Progenitor cell of endocrine pancreas (in vitro differentiated cells): ENCODE measurements around the gene SLC31A2. TPM values are rescaled to one million over a fixed set of nuclear protein-coding genes. Genes with fewer than 3 reads are reported as not detected.
"Not testable (repeated sequence)": the region's sequence is repeated elsewhere in the genome, so short reads cannot be mapped to it uniquely, and the experiment has no call there.

Experiments used
- DNase-seq: peaks from one replicate; pipeline ENCODE4 v3.0.0; 2021; ENCODE audit warnings: low spot score; ENCODE audit not compliant: unreplicated experiment
- H3K27ac Mint-ChIP-seq: 2 replicates; pipeline ENCODE4 v1.8.0; 2021; ENCODE audit warnings: mild to moderate bottlenecking, moderate library complexity, mixed read lengths
- H3K27me3 Mint-ChIP-seq: 2 replicates; pipeline ENCODE4 v1.8.0; 2021; ENCODE audit warnings: mixed read lengths
- H3K36me3 Mint-ChIP-seq: 2 replicates; pipeline ENCODE4 v1.8.0; 2022; ENCODE audit warnings: mixed read lengths; ENCODE audit not compliant: insufficient read depth
- H3K4me1 Mint-ChIP-seq: 2 replicates; pipeline ENCODE4 v1.8.0; 2021; ENCODE audit warnings: low read depth, mixed read lengths
- H3K4me3 Mint-ChIP-seq: 2 replicates; pipeline ENCODE4 v1.8.0; 2021; ENCODE audit warnings: low read depth, mild to moderate bottlenecking, moderate library complexity, mixed read lengths
- H3K9me3 Mint-ChIP-seq: 2 replicates; pipeline ENCODE4 v1.8.0; 2021; ENCODE audit warnings: low read depth, mixed read lengths
- CTCF ChIP-seq: fragments of 200-600 bp; sonication (generic); IDR thresholded peaks from one replicate; pipeline ENCODE4 v1.5.0; 2021; ENCODE audit warnings: antibody characterized with exemption, mild to moderate bottlenecking; ENCODE audit not compliant: unreplicated experiment
- total RNA-seq: library from RNA; stranded (reverse); gene quantifications from 2 replicates; pipeline ENCODE4 v1.2.1, GENCODE V29; 2021

SLC31A2 gene
- total RNA-seq, 1 donor from 2014 or later = 3.3 TPM

- Mint-ChIP-seq H3K4me3 (no peak overlapping the region), H3K4me1 (no peaks in the 10 kb centered on the region), H3K27ac (no peak overlapping the region), H3K27me3 (peaks cover 23% of the 10 kb centered on the region), H3K9me3 (peaks cover 5% of the 10 kb centered on the region), H3K36me3 (no peaks in the 10 kb centered on the region)
- DNase-seq = no peak
- TF ChIP-seq CTCF = no peak
These were observed 11.5 kb upstream of the SLC31A2 start for GRCh38 chr9:113139225-113139829.

DNA sequence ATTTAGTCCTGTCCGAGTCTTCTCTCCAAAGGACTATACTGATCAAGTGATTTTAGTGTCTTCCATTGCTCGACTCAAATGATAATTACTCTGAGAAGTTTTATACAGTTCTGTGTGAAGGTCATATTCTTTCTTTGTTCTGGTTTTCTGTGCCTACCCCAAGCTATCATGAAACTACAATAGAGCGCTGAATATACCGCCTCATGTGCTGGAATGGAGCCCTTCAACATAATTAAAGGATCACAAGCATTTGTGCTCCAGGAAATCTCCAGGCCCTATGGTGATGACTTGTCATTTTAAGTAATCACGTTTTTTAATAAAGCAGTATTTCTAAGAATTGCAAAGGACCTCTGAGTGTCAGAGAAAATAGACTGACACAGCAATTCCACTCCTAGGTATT, 10.9 kb upstream of the SLC31A2 start:
- H3K9me3 Mint-ChIP-seq = peaks cover 5% of the 10 kb centered on the region
- H3K4me3 Mint-ChIP-seq = no peak overlapping the region
- H3K4me1 Mint-ChIP-seq = no peaks in the 10 kb centered on the region
- peaks cover 28% of the 10 kb centered on the region for H3K27me3 Mint-ChIP-seq
- H3K36me3 Mint-ChIP-seq = no peaks in the 10 kb centered on the region
- no peak overlapping the region for H3K27ac Mint-ChIP-seq
- no peak for DNase-seq
- no peak for TF ChIP-seq CTCF

- DNase-seq, H3K9me3 Mint-ChIP-seq: not testable (repeated sequence)
- peaks cover 28% of the 10 kb centered on the region for H3K27me3 Mint-ChIP-seq
These were observed 9.9 kb upstream of the SLC31A2 start for GRCh38 chr9:113140896-113141295.

DNA sequence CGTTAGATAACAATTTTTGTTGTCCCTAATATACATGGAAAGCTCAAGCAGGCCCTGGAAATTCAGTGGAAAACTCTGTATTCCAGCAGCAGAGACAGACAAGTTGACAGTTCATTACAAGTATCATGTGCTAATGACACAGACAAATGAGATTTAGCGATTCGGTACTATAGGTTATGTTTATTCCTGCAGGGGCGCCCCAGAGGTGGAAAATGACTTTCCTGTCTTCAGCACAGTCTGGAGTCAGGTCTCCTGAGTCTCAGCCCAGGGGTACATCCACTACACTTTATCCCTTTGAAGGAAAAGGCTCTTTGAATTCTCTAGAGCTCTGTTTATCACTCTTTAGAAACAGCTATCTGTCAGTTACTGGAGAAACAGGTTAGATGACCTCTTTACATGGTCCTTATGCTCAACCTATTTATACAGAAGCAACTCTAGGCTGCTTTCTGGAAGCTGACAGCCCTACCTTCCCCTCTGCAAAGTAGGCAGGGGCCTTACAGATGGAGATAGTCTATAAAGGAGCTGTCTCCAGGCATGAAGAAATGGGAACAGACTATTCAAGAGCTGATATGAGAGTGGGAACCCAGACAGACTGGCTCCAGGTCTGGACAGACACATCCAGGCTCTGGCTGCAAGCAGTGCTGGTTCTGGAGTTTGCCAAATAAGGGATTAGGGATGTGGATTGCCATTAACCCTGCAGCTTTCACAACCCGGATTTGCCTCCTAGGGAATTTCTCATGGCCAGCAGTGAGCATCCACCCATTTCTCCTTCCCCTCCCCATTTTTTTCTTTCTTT, 7.2 kb upstream of the SLC31A2 start:
- peaks cover 5% of the 10 kb centered on the region for H3K9me3 Mint-ChIP-seq

More at GRCh38 chr9:113140896-113141295, 9.9 kb upstream of the SLC31A2 start:
- H3K4me3 Mint-ChIP-seq, H3K27ac Mint-ChIP-seq, H3K4me1 Mint-ChIP-seq, H3K36me3 Mint-ChIP-seq: not testable (repeated sequence)

DNA sequence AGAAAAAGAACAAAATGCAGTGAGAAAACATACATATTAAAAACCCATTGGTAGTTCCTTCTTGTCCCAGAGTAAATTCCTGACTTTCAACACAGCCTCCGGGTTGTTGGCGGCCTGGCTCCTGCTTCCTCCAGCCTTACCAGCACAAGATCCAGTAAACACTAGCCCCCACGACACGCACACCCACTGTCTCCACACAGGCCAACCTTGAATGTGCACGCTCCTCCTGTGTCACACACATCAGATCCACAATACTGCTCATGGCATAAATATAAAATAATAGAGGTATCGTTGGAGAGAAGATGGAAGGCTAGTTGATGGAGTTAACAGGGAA, 2.5 kb upstream of the SLC31A2 start:
- H3K27ac Mint-ChIP-seq = no peak overlapping the region
- no peaks in the 10 kb centered on the region for H3K9me3 Mint-ChIP-seq
- DNase-seq = no peak
- H3K36me3 Mint-ChIP-seq = no peaks in the 10 kb centered on the region
- TF ChIP-seq CTCF = no peak
- peaks cover 11% of the 10 kb centered on the region for H3K4me1 Mint-ChIP-seq
- H3K4me3 Mint-ChIP-seq = no peak overlapping the region
- peaks cover 23% of the 10 kb centered on the region for H3K27me3 Mint-ChIP-seq

More for the DNA sequence above, 7.2 kb upstream of the SLC31A2 start:
- no peak overlapping the region for H3K27ac Mint-ChIP-seq
- no peak overlapping the region for H3K4me3 Mint-ChIP-seq
- H3K36me3 Mint-ChIP-seq = no peaks in the 10 kb centered on the region
- DNase-seq = no peak
- H3K27me3 Mint-ChIP-seq = peaks cover 20% of the 10 kb centered on the region
- no peaks in the 10 kb centered on the region for H3K4me1 Mint-ChIP-seq
- no peak for TF ChIP-seq CTCF
